HPDE6-E6E7 (cell line): ENCODE results near the gene ABCA3.

ENCODE experiments used
- DNase-seq: peaks from one replicate; pipeline ENCODE4 v3.0.0; 2011; ENCODE audit warnings: missing footprints; ENCODE audit errors: extremely low spot score

ABCA3 gene

DNA sequence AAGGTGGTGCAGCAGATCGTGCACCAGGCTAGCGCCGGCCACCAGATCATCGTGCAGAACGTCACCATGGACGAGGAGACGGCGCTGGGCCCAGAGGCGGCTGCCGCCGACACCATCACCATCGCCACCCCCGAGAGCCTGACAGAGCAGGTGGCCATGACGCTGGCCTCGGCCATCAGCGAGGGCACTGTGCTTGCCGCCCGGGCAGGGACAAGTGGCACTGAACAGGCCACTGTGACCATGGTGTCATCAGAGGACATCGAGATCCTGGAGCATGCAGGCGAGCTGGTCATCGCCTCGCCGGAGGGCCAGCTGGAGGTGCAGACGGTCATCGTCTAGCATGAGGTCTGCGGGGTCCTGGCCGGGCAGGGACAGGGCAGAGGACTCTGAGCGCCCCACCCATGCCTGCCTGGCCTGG is 105.3 kb downstream of the ABCA3 start:
- DNase-seq, result no peak

DNA sequence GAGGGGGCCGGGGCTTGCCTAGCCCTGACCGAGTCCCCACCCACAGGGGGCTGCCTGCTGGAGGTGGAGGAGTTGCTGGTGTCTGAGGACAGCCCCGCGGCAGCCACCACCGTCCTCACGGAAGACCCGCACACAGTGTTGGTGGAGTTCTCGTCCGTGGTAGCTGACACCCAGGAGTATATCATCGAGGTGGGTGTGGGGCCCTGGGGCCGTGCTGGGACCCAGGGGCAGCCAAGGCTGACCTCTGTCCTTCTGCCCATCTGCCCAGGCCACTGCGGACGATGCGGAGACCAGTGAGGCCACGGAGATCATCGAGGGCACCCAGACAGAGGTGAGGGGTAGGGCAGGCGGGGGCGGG is 105.7 kb downstream of the ABCA3 start:
- no peak for DNase-seq

DNA sequence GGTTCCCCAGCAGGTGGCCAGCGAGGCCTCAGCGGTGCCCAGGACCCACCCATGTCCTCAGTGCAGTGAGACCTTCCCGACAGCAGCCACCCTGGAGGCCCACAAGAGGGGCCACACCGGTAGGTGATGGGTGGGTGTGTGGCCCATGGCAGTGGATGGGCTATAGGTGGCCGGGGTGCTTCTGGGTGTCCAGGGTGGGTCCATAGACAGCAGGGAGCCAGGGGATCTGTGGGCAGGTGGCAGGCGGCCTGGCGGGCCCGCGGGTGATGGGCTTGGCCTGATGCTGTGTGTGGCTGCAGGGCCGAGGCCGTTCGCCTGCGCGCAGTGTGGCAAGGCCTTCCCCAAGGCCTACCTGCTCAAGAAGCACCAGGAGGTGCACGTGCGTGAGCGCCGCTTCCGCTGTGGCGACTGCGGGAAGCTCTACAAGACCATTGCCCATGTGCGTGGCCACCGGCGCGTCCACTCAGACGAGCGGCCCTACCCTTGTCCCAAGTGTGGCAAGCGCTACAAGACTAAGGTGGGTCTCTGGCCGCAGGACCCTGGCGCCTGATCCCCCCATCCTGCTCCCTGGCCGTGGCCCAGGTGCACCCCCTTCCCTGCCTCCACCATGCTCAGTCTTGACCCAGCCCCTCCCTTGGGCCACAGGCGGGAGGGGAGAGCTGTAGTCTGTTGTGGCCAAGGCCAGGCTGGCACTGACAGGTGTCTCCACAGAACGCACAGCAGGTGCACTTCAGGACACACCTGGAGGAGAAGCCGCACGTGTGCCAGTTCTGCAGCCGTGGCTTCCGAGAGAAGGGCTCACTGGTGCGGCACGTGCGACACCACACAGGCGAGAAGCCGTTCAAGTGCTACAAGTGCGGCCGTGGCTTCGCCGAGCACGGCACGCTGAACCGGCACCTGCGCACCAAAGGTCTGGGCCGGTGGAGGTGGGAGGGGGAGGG is 106.4 kb downstream of the ABCA3 start:
- no peak for DNase-seq

DNA sequence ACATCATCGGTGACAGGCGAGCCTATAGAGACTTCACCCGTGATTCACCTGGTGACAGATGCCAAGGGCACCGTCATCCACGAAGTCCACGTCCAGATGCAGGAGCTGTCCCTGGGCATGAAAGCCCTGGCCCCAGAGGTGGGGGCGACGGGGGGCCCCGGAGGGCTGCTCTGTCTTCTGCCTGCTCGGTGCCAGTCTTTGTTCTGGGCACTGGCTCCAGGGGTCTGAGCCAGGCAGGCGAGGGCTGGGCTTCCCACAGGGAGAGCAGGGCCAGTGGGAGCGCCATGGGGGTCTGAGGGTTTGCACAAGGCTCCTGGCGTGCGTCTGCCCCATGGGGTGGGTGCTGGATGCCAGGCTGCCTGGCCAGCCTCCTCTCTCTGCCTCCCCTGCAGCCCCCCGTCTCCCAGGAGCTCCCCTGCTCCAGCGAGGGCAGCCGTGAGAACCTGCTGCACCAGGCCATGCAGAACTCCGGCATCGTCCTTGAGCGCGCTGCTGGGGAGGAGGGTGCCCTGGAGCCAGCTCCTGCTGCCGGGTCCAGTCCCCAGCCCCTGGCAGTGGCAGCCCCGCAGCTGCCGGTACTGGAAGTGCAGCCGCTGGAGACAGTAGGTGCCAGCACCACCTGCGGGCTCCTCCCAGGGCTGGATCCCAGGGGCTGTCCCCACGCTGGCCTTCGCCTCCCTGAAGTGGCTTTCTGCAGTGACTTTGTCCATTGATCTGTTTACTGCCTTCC is 107.3 kb downstream of the ABCA3 start:
- no peak for DNase-seq

DNA sequence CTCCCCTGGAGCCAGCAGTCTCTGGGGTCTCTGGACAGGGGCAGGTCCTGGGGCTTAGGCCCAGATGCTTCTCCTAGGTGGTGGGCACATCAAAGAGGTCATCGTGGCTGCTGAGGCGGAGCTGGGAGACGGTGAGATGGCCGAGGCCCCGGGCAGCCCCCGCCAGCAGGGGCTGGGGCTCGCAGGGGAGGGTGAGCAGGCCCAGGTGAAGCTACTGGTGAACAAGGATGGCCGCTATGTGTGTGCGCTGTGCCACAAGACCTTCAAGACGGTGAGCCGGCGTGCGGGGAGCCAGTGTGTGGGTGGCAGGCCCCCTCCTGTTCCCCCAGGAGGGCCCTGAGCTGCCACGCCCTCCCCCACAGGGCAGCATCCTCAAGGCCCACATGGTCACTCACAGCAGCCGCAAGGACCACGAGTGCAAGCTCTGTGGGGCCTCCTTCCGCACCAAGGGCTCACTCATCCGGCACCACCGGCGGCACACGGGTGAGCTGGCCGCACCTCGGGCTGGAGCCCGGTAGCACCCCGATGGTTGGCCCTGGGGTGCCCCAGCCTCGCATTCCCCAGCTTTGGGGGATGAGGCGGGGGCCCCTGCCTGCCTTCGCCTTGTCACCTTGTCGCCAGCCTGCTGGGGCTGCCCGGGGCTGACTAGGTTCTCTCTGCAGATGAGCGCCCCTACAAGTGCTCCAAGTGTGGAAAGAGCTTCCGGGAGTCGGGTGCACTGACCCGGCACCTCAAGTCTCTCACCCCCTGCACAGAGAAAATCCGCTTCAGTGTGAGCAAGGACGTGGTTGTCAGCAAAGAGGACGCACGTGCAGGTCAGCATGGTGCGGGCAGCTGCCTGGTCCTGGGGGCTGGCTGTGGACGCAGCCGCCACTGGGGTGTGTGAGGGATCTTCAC is 108.2 kb downstream of the ABCA3 start:
- no peak for DNase-seq

DNA sequence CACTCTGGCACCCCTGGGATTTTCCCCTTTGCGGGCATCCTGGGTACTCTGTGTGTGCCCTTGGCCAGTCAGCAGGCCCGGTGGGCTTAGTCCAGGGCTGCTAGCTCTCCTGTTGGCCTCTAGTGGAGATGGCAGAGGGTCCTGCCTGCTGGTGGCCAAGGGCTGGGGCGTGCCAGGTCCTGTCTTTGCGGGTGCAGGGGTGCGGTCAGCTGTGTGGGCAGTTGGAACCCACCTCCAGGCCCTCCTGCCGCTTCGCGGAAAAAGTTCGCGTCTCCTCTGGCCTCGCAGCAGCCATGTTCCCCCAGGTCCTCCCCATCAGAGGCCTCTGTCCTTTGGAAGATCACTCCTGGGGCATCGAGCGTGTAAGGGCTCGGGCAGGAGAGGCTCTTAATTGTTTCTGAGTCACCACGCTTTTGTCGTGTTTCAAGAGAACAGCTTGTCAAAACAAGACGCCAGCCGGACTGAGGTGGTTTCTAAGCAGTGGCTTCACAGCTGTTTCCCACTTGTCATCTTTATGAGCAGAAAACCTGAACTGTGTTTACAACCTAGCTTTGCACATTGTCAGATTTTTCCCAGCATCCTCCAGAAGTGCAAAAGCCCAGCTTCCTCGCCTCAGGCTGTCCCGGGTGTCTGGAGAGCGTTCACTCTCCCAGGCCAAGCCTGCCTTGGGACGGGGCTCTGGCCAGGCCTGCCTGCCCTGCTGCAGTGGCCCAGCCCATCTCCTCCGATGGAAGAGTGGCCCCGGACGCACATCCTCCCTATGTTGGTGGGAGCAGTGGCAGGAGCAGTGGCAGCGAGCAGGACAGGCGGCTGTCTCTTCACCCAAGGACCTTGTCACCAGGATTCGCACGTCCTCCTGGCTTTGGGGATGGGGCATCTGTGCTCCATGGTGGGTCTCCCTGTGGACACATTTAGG is 109.3 kb downstream of the ABCA3 start:
- DNase-seq, result no peak

DNA sequence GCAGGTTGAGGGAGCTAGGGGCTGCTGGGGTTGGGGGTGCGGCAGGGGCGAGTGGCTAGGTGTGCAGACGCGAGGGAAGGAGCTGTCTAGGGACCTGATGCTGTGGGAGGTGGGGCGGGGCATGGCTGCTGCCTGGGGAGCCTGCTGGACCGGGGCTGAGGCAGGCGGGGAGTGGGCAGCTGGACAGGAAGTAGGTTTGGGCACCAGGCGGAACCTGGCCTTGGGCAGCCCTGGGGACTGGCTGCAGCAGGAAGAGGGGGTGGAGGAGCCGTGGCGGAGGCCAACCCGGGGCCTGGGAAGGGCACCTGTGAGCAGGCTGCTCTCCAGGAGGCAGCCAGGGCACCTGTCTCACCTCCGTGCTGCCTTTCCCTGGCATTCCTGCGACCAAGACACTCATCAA is 110.2 kb downstream of the ABCA3 start:
- no peak for DNase-seq

DNA sequence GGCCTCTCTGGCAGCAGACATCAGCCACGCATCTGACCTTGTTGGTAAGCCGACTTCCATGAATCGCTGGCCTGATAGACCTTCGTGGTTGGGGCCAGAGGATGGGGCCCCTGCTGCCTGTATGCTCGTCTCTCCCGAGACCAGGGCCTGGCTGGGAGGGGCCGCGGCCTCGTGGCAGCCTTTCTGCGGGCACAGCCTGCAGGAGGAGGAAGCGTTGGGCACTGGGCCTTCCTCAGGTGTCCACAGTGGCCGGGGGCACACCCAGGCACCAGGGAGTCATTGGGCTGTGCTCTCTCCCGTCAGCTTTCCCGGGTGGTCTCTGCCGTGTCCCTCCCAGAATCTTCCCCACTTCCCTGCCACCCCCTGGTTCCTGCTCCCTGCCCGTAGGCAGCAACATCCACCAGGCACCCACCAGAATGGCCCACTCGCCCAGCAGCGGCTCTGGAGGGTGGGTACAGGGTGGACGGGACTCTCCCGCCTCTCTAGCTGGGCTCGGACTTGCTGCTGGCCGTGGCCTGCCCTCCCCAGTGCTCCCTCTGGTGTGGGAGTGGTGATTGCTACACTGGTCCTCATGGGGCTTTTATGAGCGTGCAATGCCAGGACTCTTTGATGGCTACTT is 110.8 kb downstream of the ABCA3 start:
- DNase-seq, result no peak

DNA sequence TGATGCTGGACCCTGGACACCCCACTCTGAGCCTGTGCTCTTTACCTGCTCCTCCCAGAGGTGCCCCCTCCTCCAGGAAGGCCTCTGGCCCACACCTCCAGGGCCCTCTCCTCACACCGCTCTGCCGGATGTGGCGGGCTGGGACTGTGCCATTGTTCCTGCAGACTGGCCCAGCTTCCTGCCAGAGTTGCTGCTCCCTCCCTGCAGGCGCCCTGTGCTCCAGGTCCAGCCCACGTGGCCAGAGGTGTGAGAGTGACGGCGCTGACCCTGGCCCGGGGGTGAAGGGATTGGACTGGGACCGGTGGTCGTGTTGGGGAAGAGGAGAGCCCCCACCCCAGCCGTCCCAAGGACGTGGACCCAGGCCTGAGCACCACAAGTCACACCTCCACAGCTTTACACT is 111.4 kb downstream of the ABCA3 start:
- DNase-seq, result no peak

DNA sequence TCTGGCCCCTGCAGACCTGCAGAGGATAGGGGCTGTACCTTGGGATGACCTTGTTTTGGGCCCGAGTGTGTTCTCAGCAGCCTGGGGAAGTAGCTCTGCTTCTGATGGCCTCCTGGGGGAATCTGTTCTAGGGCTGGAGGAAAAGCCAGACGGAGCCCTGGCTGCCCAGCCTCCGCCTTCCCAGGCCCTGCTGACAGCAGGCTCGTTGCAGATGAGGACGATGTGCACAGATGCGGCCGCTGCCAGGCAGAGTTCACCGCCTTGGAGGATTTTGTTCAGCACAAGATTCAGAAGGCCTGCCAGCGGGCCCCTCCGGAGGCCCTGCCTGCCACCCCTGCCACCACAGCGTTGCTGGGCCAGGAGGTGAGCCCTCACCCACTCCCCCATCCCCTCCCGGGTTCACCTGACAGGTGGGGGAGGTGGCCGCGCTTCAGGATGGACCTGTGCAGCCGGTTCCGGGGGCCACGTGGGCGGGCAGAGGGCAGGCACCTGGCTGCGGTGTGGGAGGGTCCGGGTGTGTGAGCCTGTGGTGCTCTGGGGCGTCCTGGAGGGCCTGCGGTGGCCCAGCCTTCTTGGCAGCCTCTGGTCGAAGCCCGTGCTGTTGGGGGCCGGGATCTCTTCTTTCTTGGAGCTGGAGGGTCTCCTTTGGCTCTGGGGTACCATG is 112.2 kb downstream of the ABCA3 start:
- no peak for DNase-seq

DNA sequence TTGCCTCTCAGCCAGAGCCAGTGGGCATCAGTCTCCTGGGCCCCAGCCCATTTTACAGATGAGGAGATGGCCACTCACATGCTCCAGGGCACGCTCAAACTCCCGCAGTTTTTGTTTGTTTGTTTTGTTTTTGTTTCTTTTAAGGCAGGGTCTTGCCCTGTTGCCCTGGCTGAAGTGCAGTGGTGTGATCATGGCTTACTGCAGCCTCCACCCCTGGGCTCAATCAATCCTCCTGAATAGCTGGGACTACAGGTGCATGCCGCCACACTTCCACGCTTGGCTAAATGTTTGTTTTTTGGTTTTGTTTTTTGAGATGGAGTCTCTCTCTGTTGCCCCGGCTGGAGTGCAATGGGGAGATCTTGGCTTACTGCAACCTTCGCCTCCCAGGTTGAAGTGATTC is 113.6 kb downstream of the ABCA3 start:
- no peak for DNase-seq

DNA sequence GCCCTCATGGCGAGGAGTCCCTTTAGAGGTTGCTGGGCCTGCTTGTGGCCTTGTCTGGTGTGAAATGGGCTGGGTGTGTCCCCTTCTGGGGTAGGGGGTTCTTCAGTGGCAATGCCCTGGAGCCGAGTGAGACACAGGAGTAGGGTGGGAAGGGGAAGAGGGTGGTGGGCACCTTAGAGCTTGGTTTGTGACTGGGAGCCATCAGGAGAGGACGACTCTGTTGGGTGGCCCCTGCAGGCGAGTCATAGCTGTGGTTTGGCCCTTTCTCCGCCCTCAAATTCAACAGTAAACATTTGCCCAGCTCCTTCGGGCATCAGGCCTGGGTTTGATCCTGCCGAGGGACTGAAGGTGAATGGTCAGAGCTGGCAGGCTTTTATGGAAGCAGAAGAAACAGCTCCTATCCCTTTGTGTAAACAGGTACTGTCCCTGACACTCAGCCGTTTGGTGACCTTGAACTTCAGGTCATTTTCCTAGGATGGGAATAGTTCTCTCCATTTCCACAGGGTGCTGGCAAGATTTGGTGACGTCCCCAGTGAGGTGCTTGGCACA is 114.2 kb downstream of the ABCA3 start:
- no peak for DNase-seq
